Muscle layer of duodenum (tissue), 2 donors: ENCODE measurements around the gene AHRR.
"Not testable (repeated sequence)": the region's sequence is repeated elsewhere in the genome, so short reads cannot be mapped to it uniquely, and the experiment has no call there.

Experiments used
- H3K27ac ChIP-seq: one replicate; pipeline ENCODE4 v1.7.0; 2013; ENCODE audit warnings: mild to moderate bottlenecking, low read length
- H3K27me3 ChIP-seq: one replicate; pipeline ENCODE4 v1.7.0; 2013; ENCODE audit warnings: low read depth, mild to moderate bottlenecking, control low read depth, low read length
- H3K36me3 ChIP-seq, 2 donors: one replicate each; pipeline ENCODE4 v1.7.0; 2013; ENCODE audit warnings: low read length in 2 of 2, control low read depth in 1 of 2, mild to moderate bottlenecking in 1 of 2; ENCODE audit not compliant: insufficient read depth in 2 of 2, control insufficient read depth in 1 of 2
- H3K4me1 ChIP-seq, 2 donors: one replicate each; pipeline ENCODE4 v1.7.0; 2013; ENCODE audit warnings: low read length in 2 of 2, mild to moderate bottlenecking in 2 of 2, control low read depth in 1 of 2, moderate library complexity in 1 of 2; ENCODE audit not compliant: insufficient read depth in 2 of 2, control insufficient read depth in 1 of 2
- H3K4me3 ChIP-seq, 2 donors: one replicate each; pipeline ENCODE4 v1.7.0; 2013; ENCODE audit warnings: low read length in 2 of 2, low read depth in 1 of 2, mild to moderate bottlenecking in 1 of 2
- H3K9me3 ChIP-seq, 2 donors: one replicate each; pipeline ENCODE4 v1.7.0; 2013; ENCODE audit warnings: low read length in 2 of 2, control low read depth in 1 of 2, mild to moderate bottlenecking in 1 of 2; ENCODE audit not compliant: control insufficient read depth in 1 of 2
- donor health status: healthy.

The AHRR gene

DNA sequence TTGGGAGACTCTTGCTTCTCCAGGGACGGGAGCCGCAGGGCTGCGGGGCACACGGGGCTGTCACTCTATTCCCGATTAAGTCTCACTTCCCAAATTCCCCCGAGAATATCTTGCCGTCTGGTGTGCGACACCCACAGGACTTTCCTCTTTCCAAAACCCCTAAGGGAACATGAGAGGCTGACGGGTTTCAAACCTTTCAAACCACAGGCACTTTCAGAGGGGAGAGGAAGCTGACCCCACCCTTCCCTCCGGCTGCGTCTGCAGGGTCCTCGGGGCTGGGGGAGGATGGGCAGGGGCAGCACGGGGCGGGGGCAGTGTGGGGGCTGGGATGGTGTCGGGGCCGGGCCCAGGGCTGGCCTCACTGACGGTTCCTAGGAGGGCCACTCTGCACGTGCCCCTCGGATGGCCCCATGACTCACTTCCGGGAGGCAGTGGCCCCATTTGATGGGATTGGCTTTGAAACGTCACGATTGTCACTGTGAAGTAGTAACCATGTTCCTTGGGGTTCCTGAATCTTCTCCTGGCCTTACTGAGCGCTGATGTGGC is 164.5 kb downstream of the AHRR start:
- no peaks in the 10 kb centered on the region for H3K36me3 ChIP-seq
- H3K4me1 ChIP-seq: peaks cover 0 to 5% of the 10 kb centered on the region in 2 donors
- H3K9me3 ChIP-seq: no peaks in the 10 kb centered on the region
- H3K27ac ChIP-seq: no peak overlapping the region
- no peak overlapping the region for H3K4me3 ChIP-seq
- H3K27me3 ChIP-seq: no peaks in the 10 kb centered on the region

DNA sequence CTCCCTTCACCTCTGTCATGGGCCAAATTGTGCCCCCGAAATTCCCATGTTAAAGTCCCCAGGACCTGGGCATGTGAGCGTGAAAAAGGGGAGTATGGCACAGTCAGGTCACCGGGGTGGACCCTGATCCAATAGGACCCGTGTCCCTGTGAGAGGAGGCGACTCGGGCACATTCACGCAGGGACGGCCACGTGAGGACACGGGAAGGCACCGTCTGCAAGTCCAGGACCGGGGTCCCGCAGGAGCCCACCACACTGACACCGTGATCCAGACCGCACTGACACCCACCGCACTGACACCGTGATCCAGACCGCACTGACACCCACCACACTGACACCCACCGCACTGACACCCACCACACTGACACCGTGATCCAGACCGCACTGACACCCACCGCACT is 165.1 kb downstream of the AHRR start:
- not testable (repeated sequence) for H3K27ac ChIP-seq, H3K9me3 ChIP-seq, H3K4me1 ChIP-seq, H3K27me3 ChIP-seq, H3K36me3 ChIP-seq, H3K4me3 ChIP-seq
